ENCODE data around the gene CBFA2T3.

Gene CBFA2T3

DNA sequence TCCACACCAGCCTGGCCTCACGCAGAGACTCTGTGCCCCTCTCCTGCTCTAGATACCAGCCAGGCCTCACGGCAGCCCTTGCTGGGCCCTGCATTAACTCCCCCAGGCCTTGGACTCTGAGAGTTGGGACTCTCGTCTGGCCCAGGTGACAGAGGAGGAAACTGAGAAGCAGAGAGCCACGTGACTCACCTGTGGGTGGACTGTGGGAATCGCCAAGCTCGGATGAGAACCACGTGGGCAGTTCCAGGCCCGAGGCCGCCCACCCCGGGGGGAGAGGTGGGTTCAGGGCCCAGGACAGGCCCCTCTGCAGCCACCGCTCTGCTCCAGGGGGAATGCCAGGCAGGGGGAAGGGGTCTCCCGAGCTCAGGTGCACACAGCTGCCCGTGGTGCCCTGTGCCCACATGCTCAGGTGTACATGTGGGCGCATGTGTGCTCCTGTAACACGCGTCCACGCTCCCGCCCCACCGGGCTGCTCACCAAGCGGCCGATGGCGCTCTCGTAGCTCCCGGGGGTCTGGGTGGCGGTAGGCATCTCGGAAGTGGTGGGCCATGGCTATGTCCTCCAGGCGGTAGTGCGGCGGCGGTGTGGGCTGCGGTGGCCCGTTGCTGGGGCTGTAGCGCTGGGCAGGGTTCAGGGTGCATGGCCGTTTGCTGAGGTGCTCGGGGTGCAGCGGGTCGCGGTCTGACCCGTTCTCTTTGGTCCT lies 92.3 kb downstream of the CBFA2T3 start:
- DNase-seq, result no peak

DNA sequence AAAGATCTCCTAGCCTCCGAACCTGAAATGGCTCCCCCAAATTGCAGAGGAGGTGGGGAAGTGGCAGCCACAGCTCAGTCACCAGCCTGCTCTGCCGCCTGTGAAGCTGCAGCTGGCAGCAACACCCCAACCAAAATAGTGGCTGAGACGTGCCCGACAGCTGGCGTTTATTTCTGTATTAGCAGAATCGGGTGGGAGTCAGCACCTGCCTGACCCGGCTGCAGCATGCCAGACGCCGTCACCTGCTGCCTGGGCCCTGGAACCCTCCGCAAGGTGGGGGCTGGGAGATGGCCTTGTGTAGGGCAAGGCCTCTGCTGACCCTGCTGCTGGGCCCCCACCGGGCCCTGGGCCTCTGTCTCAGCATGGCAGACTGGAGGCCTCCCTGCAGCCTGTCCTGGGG lies 93.1 kb downstream of the CBFA2T3 start:
- DNase-seq, result no peak

DNA sequence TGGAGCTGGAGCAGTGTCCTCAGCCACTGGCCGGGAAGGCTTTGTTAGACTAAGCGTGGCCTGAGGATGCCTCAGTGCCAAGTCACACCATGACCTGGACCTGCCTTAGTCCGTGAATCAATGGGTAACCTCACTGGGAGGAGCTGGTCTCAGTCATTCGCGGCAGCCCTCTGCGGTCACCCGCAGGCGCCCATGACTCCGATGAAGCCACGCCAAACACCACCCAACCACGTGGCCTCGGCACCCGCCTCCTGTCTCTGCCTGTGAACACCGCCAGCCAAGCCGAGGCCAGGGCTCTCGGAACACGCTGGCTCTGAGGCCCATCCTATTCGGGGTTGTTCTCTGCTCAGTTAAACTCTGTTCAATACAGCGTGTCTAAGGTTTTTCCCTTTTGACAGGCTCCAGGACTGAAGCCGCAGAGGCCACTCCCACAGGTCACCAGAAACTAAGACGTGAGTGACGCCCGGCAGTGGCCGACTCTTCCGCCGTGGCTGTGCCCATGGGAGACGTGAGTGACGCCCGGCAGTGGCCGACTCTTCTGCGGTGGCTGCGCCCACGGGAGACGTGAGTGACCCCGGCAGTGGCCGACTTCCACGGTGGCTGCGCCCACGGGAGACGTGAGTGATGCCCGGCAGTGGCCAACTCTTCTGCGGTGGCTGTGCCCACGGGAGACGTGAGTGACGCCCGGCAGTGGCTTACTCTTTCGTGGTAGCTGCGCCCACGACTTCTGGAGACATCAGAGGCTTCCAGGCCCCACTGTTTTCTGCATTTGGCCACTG lies 93.7 kb downstream of the CBFA2T3 start:
- no peak for DNase-seq

DNA sequence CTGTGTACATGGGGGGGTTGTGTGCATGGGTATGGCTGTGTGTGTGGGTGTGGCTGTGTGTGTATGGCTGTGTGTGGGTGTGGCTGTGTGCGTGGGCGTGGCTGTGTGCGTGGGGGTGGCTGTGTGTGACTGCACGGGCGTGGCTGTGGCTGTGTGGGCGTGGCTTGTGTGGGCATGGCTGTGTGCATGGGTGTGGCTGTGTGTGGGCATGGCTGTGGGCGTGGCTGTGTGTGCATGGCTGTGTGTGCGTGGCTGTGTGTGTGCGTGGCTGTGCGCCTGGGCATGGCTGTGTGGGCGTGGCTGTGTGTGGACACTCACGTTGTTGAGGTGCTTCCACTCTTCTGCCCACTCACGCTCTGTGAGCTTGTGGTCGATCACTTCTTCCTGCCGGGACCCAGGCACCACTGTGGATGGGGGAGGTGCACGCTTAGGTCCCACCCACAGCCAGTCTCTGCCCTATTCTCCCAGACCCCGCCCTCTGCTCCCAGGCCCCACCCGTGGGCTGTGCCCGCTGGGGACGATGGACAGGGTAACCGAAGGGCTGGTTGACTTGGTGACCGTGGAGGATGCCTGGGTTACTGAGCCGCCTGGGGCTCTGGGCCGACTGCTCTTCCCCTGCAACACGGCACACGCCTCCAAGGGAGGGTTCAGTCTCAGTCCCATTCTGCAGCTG lies 94.5 kb downstream of the CBFA2T3 start:
- no peak for DNase-seq

DNA sequence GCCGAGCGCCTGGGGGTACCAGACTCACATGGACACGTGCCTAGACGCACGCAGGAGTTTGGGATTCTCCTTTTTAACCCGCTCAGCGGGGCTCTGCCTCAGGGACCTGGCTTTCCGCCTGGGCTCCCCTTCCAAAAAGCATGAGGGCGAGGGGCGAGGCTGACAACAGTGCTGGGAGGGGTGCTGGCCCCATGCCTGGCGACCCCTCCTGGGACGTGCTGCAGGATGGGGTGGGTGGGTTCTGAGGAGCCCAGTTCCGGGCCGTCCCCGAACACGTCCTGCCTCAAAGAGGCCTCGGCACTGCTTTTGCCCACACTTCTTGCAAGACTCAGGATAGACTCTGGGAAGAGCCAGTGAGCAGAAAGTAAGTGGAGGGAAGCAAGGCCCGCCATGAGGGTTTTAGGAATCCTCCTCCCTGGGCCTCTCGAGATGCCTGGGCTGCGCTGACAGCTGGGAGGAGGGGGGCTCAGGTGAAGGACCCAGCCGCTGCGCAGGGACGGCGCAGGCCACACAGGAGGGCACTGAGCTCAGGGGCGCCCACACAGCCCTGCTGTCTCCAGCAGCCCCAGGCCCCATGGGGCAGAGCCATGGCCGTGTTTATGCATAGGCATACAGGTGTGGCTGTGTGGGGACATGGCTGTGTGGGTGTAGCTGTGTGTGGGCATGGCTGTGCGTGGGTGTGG lies 95.2 kb downstream of the CBFA2T3 start:
- DNase-seq, result no peak

DNA sequence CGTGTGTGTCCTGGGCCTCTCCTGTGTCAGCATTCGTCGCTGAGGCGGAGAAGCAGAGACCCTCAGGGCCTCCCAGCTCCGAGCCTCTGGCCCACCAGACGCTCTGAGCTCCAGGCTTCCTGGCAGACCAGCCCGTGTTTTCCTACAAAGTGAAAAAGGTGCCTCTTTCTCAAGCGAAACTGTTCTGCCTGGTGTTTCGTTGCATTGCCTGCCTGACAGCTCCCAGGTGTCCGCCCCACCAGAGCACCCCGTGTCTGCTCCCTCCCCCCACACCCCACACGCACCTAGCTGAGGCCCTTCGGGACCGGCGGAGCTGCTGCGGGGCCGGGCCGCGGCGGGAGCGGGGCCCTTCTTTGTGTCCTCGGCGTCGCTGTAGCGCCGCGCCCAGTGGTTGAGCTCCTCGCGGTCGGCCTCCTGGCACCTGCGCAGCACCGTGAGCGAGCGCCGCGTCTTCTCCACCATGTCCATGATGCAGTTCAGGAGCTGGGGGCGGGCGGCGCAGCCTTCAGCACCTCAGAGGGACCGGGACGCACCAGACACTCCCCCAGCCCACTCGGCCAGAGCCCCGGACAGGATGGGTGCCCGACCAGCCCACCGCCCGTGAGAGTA lies 95.9 kb downstream of the CBFA2T3 start:
- no peak for DNase-seq

DNA sequence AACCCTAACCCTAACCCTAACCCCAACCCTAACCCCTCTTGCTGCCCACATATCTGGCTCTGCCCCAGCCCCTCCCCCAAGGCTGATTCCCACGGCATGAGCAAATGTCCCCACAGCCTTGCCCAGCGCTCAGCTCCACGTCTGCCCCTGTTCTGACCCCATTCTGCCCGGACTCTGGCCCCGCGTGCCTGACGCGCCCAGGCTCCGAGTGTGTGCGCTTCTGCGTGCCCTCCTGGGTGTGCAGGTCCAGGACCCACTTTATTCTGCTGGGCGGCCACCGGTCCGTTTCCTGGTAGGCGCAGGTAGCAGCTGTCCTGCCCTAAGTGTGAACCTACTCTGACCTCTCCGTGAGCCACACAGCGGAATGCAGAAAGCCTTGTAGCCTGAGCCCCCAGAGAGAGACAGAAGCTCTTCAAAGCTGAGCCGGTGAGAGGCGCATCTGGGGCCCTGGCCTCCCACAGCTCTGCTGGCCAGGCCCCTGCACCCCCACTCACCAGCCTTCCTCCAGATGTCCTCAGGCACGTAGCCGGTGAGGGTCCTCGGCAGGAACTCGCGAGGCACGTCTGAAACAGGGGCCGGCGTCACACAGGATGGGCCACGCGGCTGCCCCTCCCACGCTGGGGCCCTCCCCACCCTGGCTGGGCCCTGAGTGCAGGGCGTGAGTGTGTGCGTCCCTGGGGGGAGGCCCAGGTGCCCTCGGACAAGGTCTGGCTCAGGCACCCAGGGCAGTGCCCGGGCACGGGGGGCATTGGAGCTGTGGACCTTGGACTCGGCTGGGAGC lies 96.6 kb downstream of the CBFA2T3 start:
- DNase-seq, result no peak

DNA sequence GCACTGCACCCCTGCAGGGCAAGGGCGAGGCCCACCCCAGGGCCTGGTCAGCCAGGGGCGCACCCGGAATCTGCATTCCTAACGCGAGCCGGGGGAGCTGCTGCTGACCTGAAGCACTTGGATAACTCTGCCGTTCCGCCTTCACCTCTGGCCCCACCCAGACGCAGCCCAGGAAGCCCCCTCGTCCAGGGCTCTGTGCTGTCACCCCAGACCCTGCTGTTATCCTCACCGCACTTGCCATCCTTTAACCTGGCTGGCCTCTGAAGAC lies 97.3 kb downstream of the CBFA2T3 start:
- DNase-seq, result no peak

DNA sequence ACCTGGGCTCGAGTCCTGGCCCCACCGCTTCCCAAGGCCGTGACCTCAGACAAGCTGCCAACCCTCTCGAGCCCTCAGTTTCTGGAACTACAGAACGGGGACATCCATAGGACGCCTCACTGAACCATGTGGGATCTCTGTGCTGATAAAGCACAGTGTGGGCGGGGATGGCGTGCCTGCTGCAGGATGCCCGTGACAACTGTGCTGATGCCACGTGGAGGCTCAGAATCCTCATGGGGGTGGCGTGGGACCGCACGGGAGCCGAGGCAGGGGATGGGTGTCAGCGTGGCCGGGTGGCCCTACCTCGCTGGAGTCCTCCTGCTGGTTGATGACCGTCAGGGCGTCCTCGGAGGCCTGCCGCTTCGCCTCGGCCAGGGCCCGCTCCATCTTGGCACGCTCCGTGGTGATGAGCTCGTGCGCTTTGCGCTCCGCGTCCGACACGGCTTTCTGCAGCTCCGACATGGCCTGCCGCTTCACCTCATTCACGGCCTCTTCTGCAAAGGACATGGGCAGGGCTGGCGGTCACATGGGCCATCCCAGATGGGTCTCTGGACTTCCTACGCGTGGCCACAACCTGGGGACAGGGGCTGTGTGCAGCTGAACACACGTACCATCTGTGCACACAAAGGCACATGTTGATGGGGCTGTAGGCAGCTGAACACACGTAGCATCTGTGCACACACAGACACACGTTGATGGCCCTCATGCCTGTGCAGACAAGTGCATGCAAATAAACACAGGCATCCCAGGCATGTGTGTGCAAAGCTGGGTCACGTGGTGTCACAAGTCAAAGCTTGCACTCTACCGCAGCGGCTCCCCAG lies 97.8 kb downstream of the CBFA2T3 start:
- no peak for DNase-seq

DNA sequence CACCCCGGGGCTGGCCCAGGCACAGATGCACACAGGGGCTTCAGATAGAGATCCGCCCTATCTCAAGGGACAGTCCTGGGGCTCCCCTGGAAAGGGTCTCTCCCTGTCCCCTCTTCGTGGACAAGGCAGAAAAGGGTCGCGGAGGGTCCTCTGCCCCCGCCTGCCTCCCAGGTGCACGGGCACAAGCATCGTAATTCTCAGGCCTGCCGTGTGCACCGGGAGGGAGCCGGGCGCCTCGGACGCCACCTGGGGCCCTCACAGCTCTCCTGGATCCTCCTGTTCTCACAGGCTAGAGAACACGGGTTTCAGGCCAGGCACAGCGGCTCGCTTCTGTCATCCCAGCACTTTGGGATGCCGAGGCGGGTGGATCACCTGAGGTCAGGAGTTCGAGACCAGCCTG lies 98.7 kb downstream of the CBFA2T3 start:
- no peak for DNase-seq

DNA sequence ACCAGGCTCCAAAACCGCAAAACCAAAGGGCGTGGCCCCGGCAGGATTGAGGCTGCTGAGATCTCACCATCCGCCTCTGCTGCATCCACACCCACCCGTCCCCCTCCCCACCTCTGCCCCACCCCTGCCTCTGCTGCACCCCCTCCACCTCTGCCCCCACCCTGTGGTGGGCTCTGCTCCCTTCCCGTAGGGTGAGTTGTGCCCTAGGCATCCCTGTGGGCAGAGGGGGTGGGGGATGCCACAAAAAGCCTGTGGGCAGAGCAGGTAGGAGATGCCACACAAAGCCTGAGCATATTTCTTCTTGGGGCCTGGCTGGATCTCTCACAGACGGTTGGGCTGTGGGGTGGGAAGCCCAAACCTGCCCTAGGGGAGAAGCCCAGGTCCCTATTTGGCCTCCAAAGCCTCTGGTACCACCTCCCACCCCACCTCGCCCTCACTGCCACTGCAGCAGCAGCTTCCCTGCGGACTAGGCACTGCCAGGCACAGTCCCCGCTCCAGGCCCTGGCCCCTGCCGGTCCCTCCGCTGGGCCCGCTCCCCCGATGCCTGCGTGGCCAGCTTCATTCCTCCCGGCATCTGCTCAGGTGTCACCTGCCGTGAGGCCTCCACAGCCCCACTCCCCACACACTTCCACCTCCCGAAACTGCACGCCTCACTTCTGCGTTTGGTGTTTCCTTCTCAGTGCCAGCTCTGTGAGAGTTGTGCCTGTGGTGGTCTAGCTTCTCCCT lies 99.3 kb downstream of the CBFA2T3 start:
- DNase-seq, result no peak

DNA sequence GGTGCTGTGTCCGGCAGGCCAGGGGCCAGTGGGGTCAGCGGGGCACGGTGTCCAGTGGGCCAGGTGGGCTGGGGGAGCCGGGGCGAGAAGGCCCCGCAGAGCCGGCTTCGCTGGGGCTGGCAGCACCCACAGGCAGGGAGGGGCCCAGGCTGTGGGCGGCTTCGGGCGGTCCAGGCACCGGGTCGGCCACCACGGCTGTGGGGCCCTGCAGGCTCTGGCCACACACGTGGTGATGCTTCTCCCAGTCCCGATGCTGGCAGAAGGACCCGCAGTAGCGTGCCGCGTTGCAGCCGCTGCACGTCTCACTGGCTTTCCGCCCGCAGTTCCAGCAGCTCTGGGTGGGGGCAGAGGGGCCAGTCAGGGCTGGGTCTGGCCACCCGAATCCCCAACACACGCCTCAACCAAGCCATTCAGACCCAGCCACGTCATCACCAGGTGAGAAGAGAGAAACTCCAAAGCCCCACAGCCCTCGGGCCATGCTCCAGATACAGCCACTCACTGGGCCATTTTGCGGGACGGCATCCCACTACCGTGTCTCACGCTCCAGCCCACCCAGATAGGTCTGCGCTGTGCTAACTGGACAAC lies 100.0 kb downstream of the CBFA2T3 start:
- DNase-seq, result no peak

DNA sequence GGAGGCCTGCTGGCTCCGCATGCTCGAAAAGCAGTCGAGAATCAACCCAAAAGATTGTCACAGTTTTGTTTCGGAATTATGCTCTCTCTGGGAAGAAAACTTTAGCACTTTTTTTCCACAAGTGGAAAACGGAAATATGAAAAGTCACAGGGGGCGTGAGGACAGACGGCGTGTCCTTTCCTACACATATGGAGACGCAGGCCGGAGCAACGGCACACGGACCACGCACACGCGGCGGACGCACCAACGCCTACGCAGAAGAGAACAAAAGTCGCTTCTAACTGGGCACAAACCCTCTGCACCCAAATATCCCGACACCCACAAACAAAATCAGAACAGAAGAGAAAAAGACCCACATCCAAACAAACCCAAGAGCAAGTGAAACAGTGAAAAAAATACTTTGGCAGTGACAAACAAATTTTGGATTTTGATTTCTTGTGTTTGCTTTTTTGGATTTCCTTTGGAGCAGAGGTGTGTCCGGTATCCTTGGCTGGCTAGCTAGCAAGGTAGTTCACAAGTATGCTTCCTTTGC lies 101.2 kb downstream of the CBFA2T3 start:
- DNase-seq, result no peak

DNA sequence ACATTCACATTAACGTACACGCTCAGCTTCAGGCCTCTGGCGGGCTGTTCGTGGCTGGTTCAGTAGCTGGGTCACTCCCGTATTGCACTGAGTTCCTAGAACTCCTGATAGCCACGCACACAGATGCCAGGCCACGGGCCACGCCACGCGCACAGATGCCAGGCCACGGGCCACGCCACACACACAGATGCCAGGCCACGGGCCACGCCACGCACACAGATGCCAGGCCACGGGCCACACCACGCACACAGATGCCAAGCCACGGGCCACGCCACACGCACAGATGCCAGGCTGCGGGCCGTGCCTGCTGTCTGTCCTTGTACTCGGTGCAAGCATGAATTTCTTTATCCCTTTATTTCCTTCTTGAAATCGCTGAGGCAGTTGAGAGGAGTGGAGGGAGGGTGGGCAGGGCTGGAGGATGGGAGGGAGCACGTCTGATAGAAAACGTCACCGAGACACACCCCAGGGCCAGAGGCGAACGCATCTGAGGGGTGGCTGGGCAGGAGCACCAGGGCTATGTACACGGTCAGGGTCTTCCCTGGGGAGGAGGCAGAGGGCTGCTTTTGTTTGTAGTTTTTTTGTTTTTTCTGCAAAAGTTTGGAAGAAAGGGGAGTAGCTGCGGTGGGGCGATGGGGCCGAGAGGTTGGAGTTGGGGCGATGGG lies 101.9 kb downstream of the CBFA2T3 start:
- no peak for DNase-seq

DNA sequence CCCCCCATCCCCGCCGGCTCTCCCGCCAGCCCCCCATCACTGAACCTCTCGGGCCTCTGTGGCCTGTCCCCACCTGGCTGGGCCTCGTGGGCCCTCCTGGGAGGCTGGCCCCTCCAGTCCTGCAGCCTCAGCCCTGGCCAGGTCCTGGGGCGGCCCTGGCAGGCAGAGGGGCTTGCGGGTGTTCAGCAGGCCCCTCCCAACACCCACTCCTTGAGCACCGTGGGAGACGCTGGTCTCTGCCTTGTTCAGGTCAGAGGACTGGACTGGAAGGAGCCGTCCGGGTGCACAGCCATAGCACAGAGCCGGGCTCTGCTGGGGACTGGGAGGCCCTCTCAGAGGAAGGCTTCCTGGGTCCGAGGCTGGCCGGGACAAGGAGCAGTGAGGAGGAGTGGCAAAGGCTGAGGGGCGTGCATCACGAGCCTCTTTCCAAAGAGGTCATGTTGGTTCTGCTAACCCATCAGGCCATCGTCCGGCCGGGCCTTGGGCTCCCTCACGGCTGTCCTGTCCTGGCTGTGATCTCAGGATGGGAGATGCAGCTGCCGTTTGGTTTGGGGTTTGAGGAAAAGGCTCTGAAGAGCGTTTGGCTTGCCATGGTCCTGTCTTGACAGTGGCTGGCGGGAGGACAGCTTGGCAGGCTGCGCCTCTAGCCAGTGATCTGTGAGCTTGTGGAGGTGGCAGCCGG lies 104.2 kb downstream of the CBFA2T3 start:
- no peak for DNase-seq

DNA sequence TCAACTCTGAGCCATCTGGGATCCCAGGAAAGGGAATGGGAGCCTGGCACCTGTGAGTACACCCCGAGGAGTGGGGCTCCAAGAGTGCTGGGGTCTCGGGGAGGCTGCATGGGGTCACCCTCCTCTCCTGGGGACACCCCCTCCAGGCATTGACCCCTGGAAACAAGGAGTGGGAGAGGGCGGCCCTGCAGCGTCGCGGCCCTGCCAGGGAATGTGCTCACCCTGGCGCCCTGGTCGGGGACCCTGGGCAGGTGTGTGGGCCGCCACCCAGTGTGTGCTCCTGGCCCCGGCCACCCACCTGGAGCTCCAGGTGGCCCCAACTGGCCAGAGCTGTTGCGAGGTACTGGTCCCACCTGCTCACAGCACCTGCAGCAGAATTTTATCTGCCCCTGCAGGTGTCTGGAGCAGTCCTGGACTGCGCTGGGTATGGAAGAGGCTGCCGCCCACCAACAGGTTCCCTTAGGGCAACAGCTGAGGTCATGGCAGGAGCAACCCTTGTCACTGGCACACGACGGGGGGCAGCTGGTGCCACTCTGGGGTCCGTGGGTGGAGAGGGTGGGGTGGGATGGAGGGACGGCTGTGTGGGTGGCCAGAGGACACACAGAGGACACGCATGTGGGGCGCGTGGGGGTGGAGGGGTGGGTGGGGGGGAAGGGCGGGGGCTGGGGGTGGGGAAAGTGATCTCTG lies 105.1 kb downstream of the CBFA2T3 start:
- no peak for DNase-seq

DNA sequence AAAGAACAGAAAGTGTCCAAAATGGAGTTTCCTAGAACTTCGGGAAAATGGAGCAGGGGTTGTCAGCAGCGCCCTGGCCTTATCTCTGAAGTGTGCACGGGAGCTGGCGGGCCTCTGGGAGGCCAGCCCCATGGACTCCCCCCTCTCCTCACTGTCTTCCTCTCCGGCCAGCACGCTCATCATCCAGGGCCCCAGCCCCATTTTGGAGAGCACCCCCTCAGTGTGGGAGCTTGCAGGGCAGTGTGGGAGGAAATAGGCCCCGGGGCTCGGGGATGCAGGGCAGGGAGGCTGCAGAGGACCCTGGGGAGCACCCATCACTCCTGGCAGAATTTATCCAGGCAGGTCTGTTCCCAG lies 105.7 kb downstream of the CBFA2T3 start:
- no peak for DNase-seq

DNA sequence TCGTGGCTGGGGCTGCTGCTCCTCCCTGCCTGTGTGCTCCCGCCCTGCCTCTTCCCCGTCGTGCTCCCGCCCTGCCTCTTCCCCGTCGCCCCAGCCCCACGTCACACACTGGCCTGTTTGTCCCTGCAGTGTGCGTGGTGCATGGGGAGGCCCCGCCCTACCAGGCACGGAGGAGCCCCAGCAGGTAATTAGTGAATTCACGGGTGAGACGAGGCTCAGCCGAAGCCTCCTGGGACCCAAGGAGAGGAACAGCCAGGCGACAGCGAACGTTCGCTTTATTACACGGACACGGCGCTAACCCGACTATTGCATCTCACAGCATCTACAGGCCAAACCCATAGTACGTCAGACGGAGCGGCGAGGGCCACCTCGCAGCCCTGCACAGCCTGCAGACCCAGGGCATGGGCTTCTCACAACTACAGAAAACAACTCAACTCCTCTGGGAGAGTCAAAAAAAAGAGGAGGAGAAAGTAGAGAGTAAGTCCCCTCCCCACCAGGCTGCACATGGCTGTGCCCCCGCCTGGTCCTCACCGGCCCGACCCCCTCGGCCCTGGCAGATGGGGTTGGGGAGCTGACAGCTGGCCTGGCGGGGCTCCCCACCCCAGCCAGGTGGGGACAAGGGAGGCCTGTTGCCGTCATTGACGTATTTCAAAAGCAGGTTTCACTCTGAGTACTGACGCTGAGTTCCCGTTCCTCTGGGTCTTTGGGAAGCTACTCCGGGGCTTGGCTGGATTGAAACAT lies 106.2 kb downstream of the CBFA2T3 start:
- no peak for DNase-seq
